ENCODE measurements around the gene VOPP1.
A peak's percentile ranks its signal among the peaks of the same experiment; 100 is the strongest.
"Not testable (repeated sequence)": the region's sequence is repeated elsewhere in the genome, so short reads cannot be mapped to it uniquely, and the experiment has no call there.

VOPP1 gene

DNA sequence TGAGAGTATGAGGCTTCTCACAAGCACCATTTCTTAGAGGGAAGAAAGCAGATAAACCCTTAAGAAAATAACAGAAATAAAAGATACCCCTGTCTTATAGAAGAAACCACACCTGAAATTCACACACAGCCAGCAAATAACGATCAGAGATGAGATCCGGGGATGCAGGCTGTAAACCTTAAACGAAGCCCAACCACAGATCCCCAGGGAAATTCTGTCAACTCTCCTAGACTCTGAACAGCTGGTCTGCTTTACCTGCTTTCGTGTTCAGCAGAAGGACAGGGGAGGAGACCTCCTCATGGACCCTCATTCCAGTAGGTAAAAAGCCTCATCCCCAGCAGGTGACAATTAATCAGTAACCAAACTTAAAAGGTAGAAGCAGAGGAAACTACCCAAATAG, 45.0 kb downstream of the VOPP1 start:
- DNase-seq: no peak

DNA sequence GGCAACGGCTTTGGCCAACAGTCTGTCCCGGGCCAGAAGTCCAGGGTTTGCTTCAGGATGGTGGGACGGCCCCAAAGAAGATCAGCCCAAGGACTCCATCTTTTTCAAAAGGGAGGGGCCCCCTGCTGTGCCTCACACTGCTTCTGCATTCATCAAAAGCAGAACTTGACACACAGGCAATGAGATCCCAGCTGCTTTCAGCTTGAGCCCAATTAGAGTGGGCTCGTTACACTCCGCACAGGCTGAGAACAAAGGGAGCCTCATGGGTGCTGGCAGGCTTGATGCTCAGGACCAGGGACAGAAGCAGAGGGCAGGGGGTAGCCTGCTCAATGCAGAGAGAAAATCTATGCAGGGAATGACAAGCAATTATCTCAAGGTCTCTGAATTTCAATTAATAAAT, 45.5 kb downstream of the VOPP1 start:
- peak; percentile 52 for DNase-seq

DNA sequence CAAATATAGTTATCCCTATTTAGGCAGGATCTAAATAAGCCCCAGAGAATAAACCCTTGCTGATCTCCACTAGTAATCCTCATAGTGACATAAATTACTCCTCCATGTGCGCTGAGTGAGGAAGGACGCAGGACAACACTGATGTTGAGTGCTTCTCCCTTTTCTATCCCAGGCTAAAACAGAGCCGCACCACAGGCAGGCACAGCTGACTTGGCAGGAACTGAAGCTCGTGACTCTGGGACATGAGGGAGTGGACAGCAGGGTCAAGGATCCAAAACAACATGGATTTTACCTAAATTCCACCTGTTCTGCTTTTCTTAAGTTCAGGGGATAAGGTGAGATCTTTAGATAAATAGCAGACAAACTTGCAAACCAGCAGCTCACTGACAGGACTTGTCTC, 46.0 kb downstream of the VOPP1 start:
- DNase-seq: no peak

DNA sequence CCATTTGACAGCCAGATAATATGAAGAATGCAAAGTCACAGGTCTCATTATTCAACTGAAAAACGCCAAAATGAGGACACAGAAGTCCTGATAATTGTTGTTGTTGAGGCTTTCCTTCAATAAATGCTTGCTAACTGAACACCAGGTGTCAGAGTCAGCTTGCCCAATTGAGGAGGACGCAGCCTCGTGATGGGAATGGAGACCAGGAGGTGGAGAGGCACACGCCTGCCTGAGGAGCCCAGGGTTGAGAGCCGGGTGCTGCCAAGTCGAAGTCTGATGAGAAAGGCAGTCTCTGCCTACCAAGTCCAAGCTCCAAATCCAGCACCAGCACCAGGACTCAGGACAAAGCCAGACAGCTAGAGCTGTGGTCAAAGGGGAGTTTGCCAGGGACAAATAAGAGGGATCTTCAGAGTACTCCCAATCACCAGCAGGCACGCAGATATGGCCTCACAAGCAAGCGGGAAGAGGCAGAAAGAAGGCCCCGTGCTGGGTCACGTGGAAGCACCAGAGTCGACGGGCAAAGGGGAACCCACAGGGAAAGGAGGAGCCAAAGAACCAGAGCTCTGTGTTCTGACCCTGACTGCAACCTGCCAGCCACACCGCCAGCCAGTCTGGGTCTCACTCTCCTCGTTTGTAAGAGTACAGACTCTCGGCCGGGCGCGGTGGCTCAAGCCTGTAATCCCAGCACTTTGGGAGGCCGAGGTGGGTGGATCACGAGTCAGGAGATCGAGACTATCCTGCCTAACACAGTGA, 47.6 kb downstream of the VOPP1 start:
- peak; percentile 30 for DNase-seq

DNA sequence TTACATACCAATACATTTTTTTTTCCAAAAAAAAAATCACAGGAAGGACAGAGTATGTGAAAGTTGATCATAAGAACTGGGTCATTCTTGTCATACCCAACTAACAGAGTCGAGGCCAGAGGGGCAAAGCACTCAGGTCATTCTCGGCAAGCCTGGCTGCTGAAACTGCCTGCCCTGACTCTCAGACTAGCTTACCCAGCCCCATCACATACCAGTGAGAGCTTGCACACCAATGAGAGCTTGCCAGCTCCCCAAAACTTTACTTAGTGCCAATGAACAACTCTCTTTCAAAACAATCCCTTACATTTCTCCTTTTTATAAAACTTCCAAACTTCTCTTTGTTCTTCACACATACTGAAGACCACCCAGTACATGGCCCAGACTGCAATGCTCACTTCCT, 48.9 kb downstream of the VOPP1 start:
- DNase-seq: no peak

DNA sequence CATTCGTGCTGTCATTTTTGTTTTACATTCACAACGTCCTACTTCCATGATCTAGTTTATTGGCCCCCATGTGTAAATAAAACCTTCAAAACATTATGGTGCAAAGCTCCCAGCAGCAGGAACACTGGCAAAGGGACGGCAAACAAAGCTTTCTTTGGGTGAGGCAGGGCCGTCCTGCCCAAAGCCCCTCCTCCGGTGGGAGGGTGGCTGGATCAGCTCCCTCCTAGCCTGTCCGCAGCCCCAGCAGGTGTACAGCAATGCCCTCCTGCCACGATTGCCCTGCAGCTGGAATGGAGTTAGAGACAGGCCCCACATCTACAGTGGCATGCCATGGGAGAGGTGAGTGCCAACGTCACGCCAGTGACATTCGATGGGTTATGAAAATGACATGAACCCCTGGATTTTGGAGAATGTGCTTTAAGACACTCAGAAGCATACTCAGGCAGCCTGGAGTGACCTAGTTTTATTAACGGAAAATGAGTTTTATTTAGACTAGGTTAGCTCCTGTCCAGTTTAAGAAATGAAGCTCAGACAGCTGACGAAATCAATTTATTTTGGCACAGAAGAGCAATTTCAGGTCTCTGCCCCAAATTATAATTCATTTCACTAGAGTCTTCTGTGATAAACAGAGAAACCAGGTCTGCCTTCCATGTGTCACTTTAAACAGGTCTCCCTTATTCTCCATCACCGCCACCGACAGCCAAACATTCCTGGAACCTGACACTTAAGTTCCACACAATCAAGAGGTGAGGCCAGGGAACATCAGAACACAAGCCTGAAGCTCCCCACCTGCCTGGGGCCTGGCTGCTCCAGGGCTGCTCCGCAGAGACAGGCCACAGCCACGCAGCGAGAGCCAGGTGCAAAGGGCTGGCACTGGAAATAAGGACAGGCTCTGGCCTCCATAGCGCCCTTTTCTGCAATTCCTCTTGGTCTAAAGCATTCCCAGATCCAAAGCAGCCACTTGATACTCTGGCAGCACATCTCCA, 50.1 kb downstream of the VOPP1 start:
- DNase-seq: no peak

DNA sequence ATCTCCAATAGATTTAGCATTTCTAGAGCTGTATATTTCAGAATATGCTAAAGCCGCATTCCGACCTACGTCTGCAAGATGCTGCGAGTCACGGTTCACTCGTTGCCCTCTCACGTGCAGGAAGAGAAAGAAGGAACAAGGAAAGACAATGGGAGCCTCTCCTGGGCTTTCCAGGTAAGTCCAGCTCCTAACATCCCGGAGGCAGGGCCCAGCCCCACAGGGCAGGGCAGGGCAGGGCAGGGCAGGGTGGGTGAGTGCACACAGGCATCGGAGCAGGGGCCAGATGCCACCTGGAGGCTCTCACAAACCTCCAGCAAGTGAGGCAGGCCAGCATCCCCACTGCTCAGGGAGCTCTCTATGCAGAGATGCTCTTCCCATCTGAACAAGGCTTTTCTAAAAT, 50.8 kb downstream of the VOPP1 start:
- no peak for DNase-seq

DNA sequence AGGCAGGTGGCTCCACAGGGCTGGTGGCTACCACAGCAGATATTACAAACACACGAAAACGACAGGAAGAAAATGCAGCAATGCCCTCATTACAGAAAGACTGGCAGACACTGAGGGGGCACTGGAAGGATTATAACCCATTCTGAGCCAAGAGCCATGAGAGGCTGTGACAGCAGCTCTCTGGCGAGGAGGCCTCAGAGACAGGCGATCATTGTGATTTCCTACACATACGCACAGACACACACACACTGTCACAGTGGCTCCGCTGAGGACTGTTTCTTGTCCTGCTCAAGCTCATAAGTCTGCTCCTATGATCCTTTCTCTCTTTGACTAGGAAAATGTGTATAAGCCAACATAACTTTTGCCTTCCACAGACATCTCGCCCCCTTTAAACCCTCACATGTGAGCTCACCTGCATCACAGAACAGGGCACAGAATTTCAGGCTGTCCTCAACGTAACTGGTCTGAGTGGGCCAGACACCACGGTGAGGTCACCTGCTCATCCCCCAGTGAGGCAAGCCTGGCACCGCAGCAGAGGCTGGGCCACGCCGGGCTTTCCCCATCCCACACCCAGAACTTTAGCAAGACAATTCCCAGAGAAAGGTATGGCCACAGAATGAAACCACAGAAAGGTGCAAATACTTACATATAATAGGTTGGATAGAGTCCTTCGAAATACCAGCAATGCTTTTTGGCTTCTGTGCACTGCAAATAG, 51.7 kb downstream of the VOPP1 start:
- no peak for DNase-seq

DNA sequence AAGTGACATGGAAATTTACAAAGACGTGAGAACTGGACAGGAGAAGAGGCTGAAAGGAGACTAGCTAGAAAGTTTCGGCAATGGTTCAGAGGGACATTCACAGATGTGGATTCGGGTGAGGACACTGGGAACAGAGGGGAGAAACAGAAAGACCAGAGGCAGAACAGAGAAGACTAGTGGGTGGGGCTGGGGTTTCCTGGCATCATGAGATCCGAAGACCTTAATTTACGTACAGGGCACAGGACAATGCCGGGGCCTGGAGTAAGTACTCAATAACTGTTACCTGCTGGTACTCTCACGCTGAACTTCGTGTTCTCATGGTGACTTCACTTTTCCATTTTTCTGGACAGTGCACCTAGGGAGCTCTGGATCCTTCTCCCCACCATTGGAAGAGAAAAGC, 53.5 kb downstream of the VOPP1 start:
- no peak for DNase-seq

DNA sequence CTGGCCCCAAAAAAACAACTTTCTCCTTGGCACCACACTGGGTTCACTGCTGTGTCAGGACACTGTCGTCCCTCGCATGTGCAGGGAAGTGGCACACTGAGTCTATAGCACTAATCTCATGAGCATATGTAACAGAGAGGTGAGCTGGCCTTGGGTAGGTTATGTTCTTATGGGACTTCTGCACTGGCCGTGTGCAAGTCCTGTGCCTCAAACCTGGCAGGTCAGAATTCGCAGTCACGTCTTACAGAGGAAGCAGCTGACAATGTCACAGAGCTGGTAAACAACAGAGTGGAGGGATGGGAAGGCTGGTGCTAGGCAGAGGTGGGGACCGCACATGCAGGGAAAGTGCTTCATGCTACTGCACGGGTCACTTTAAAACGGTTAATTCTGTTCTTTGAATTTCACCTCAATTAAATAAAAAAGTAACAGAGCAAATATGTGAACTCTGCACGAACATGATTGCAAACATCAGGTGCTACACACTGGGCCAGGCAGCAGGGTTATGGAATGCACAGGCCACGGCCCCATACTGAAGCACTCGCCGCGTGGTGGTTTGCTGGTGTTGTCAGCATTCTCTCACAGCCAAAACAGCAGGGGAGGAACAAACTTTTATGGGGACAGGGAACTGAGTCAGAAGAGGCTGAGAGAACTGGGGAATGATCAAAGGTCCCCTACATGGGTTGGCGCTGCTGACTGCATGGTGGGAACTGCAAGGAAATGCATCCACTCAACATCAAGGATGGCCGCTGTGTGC, 54.2 kb downstream of the VOPP1 start:
- no peak for DNase-seq

DNA sequence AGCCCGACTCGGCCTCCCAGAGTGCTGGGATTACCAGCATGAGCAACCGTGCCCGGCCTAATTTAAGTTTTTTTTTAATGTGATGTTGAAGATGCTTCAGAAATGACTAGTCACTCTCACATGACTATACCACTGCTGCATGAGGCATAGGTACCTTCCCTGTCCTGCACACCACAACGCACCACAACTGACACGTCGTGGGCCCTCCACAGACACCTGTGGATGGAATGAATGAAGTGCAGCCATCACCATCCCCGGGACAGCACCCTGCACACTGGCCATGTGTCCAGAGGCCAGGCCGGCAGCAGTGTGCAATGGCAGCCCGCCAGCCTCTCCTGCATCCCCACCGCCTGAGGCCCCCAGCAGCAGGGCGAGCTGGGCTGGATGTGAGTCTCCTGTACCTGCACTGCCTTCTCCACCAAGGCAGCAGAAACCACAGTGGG, 55.1 kb downstream of the VOPP1 start:
- no peak for DNase-seq

DNA sequence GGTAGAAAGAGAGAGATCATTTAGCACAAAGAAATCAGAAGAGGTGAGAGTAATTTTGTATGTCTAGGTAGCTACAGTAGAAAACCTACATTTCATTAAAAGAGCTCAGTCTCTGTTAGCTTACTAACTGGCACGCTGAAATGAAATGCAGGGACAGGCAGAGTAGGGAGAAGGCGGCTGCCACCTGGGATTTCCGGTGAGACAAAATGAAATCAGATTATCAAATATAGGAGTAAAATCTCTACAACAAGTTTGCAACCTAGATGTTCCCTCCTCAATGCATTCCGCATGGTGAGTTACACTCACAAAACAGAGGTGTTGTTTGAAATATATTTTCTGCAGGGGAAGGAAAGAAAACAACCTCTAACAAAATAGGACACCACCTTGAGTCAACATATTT, 55.9 kb downstream of the VOPP1 start:
- no peak for DNase-seq

DNA sequence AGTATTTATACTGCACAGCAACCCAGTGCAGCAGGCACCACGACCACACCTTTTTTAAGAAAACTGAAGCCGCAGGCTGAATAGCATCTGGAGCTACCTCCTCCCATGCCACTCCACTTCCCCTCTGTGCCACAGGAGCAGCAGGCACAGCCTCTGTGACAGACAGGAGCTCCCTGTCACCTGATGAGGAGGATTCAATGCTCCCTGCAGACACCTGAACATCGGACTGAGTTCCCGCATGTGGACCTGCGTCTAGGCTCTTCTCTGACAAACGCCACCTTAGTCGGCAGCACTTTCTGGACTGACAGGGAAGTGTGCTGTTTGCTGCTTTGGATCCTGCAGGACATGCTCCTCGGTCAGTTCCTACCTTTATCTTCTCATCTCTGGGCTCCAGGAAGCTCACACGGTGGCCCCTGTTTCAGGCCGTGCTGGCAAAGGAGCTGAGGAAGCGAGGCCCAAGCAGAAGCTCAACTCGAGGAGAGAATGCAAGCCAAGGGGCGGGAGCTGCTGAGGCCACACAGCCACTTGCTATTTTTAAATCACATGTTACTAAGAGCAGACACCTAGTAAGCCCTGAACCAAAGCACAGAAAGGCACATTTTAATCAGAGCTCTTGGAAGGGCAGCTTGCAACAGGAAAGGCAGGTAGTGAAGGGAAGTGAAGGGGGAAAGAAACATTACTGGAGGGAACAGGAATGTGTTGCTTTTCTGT, 56.6 kb downstream of the VOPP1 start:
- DNase-seq: no peak

DNA sequence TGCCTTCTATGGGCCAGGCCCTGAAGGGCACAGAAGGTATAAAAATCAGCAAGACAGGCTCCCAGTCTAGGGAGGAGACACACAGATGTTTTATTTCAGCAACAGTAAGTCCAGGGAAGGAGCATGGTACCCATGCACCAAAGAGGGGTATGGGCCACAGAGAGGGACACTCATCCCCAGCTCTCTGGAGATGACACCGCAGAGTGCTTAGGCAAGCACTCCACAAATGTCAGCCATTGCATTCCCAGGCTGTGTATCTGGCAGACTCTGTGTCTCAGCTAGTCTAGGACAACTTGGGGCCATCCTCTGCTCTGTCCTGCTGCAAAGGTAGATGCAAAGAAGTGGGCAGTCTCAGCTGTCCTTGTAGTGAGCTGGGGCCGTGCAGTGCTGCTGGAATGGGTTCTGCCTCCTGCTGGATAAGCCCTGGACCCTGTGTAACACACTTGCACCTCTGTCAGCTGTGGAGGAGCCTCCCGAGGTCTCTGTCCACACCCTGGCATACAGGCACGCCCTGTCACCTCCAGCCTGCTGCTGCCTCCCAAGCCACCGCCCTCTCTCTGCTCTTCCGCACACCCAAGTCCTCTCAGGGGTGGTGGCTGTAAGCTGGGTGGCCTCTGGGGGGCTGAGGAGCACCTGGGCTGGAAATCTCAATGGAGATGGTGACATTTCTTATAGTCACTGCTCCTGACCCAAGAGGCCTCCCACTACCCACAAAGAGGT, 57.6 kb downstream of the VOPP1 start:
- no peak for DNase-seq

DNA sequence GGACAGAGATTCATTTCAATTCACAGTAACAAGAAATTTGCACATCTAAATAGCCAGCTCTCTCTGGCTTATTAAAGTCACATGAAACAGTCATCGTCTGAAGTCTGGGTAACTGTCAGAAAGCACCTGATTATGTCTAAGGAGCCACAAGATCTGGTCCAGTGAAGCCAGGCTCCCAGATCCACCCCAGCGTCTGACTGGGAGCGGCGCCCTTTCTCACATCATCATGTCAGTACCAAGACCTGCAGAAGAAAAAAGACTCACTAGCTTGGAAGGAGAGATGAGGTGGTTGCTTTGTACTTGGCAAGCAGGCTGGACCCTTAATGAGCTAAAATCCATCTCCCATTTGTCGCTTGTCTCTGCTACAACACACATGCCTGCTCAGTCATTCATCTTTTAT, 58.4 kb downstream of the VOPP1 start:
- no peak for DNase-seq

DNA sequence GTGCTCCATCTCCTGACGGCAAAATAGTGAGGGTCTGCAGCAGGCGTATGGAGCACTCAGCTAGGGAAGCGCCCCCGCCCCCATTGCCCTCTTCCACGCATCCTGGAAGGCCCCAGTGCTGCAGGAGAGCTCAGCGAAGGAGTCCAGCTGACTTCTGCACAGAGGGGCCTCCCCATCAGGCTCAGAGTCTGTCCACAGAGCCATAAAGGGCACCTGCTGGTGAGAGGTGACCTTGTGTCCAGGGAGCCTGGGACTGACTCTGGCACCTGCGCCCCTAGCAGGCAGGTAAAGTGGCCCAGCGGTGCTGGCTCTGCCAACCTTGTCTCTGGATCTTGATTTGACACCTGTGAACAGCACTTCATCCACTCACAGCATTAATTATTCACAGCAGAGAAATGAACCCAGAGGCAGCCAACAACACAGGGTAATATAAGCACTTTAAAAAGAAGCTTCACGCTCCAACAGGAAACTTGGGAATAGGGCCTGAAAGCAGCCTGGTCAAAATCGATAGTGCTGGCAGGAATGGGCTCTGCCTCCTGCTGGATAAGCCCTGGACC, 59.6 kb downstream of the VOPP1 start:
- no peak for DNase-seq

DNA sequence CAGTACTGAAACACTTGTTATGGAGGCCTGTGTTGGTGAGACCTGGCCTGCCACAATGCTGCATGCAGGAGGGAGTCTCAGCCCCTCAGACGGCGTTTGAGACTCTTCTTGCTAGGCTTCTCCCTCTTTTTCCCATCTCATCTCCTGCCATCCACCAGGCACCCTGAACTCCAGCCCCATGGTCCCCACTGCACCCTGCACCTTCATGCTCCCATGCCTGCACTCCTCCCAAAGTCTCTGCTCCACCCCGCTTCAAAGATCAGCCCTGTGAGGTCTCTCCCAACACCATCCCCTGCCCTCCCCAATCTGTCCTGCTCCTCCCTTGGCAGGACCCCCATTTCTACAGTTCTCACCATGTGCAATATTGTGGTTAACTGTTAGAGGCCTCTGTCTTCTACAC, 61.7 kb downstream of the VOPP1 start:
- no peak for DNase-seq

DNA sequence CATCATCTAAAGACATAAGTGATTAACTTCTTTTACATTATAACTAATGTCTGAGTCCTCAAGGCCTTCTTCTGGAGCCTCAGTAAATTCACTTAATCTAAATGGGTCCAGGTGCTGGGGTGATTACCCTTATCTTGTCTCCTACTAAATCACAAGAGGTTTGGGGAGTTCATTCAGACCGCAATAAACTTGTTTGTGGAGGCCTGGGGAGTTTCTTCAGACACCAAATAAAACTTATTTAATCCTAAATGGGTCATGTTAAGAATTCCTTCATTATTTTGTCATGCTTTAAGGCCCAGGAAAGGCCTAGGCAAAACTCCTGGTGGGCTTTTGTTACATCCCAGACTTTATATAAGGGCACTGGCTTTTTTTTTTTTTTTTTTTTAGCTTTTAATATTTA, 62.1 kb downstream of the VOPP1 start:
- not testable (repeated sequence) for DNase-seq

DNA sequence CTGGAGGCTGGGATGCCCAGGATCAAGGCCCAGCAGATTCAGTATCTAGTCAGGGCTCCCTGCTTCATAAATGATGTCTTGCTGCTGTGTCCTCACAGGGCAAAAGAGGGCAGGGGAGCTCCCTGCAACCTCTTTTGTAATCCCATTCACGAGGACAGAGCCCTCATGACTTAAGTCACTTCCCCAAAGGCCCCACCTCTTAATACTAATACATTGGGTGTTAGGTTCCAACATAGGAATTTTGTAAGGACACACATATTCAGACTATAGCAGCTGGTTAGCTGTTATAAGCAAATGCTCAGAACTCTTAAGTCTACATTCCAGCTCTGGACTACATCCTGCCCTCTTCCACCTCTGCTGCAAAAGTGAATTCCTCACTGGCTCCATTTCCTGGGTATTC, 63.0 kb downstream of the VOPP1 start:
- peak; percentile 22 for DNase-seq

DNA sequence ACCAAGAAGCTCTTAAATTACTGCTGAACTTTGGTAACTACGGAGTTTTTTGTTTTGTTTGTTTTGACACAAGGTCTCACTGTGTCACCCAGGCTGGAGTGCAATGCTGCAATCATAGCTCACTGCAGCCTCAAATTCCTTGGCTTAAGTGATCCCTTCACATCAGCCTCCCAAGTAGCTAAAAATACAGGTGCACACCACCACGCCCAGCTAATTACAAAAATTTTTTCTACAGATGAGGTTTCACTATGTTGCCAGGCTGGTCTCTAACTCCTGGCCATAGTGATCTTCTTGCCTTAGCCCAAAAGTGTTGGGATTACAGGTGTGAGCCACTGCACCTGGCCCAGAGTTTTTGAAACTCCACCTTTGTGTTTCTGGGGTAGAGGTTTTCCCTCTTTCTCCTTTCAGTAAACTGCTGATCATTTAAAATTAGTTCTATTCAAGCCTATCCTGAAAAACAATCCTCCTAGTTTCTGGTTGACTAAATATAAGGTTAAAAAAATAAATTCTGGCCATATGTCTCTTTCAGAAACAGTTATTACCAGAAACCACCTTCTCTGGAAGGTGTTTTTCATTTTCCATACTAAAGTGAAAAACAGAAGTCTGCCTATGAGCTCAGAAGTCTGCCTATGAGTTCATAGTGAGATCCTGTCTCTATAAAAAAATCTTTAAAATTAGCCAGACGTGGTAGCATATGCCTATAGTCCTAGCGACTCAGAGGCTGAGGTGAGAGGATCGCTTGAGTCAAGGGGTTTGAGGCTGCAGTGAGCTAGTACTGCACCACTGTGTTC, 63.9 kb downstream of the VOPP1 start:
- no peak for DNase-seq
